ENCODE data around the gene ZNF672.

Gene ZNF672

DNA sequence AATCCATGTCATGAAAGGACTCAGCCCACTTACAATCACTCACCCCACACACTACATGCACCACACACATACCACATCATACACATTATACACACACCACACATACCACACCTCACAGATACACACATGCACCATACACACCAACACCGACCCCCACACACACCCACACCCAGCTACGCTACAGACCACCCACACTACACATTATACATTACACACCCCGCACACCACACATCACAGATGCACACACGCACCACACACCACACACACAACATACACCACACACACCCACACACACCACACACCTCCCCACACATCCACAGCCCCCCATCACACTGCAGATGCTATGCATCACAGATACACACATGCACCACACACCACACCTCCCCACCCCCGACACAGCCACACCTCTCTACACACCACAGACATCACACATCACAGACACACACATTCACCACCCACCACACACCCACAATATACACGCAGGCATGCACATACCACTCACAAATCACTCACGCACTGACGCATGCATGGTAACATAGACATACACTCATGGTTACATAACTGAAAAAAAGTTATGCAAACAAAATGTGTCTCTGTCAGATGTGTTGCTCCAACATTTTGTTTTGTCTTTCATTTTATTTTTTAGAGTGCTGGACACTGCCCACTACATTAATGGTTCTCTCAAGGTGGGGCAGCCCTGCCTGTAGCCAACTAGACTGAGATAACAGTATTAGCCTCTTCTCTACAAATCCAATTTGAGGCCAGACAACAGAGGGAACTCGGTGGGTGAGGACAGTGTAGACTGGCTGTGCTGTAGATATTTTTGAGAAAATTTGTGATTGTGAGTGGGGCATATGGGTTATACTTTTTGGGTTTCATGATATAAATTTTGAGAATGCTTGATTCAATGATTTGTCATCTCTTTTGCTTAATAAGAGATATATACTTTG is 52.8 kb downstream of the ZNF672 start:
- no peak for DNase-seq (ENCODE audit: low read depth)

DNA sequence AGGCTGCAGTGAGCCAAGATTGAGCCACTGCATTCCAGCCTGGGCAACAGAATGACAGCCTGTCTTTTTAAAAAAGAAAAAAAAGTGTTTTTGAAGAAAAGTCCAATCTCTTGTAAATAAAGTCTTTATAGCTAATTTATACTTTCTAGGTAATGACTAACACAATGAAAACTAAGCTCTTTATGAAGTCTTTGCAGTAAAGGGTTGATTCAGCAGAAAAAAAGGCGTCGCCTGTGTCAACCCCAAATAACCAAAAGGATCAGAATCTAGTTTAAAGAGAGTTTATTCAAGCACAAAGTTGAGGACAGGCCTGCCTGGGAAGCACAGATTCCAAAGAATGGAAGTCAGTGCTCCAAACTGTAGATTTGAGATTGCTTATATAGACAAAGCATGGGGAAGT is 53.7 kb downstream of the ZNF672 start:
- no peak for DNase-seq (ENCODE audit: low read depth)

DNA sequence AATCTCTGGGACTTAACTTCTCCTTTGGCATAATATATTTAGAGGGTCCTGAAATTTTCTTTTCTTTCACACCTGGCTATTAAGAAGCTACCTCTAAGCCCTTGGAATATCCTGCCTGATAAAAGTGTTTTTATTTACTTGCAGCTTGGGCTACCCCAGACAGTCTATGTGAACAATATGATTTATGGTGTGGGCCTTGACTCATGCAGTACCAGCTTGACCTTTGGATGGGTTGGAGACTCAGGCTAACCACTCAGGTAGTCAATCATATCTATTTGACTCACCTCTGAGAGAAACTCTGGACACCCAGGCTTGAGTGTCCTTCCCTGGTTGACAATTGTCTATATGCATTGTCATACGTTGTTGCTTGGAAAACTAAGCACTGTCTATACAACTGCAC is 54.6 kb downstream of the ZNF672 start:
- no peak for DNase-seq (ENCODE audit: low read depth)

DNA sequence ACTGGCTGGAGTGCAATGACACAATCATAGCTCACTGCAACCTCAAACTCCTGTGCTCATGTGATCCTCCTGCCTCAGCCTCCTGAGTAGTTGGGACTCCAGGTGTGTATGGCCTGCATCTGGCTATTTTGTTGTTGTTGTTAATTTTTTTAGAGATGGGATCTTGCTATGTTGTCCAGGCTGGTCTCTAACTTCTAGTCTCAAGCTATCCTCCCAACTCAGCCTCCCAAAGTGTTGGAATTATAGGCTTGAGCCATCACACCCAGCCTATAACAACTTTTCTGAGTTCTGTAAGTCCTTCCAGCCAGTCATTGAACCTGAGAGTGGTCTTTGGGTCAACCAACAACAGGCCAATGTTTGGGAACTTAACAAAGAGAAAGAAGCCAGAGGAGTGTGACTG is 56.8 kb downstream of the ZNF672 start:
- DNase-seq (ENCODE audit: low read depth): no peak

DNA sequence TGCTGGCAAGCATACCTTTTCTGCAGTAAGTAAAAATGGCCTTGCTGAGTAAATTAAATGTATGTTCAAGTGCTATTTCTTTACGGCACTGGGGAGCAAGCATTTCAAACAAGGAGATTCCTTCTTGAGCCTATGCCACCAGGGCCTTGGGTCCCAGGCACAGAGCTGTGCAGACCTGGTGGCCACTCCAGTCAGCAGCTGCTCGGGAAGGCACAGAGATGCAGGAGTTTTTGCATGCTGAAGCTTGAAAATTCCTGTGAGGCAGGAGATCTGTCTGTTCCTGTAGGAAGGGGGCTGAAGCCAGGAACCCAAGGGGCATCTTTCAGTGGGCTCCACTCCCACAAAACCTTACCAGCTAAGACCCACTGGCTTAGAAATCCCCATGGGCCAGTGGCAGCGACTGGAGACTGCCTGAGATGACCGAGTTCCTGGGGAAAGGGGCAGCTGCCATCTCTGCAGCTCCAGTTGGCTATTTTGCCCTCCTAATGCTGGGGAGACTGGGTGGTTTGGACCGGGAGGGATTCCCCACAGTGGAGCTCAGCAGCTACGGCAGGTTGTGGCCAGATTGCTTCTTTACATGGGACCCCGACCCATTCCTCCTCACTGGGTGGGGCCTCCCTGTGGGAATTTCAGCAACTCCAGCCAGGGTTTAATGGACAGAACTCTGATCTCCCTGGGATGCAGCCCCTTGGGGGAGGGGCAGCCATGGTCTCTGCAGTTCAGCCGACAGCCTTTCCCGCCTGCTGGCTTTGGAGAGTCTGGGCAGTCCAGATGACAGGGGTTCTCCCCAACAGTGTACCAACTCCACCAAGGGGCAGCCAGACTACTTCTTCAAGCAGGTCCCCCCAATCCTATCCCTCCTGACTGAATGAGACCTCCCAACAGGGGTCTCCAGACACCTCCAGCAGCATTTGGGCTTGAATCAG is 59.7 kb downstream of the ZNF672 start:
- no peak for DNase-seq (ENCODE audit: low read depth)
